ENCODE results near the gene RUNX3. TPM values are rescaled to one million over a fixed set of nuclear protein-coding genes. Genes with fewer than 3 reads are reported as not detected.

Gene RUNX3
- total and polyA plus RNA-seq, 2 donors from 2014 or later, result 0.47 to 7.9 TPM

DNA sequence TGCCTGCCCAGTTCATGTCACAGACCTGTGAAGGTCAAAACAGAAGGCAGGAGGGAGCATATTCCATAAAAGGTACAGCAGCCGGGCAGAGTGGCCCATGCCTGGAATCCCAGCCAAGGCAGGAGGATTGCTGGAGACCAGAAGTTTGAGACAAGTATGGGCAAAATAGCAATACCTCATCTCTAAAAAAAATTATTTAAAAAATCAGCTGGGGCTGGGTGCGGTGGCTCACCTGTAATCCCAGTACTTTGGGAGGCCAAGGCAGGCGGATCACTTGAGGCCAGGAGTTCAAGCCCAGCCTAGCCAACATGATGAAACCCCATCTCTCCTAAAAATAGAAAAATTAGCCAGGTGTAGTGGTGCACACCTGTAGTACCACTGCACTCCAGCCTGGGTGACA is 64.5 kb downstream of the RUNX3 start:
- H3K4me3 ChIP-seq (ENCODE audit: low read length in 3 of 3), result no peak overlapping the region
- intact Hi-C loops (cut with DNase I), result no loop called here
- peaks cover 0 to 4% (median 0%) of the 10 kb centered on the region in 3 donors for H3K4me1 ChIP-seq (ENCODE audit: control insufficient read depth in 2 of 3, insufficient read depth in 2 of 3, low read depth in 1 of 3, low read length in 3 of 3)
- H3K9ac ChIP-seq (ENCODE audit: low read length in 3 of 3), result no peak overlapping the region
- no peaks in the 10 kb centered on the region for H3K27me3 ChIP-seq (ENCODE audit: control insufficient read depth, insufficient read depth, low read length)
- no peaks in the 10 kb centered on the region for H3K9me3 ChIP-seq (ENCODE audit: control insufficient read depth in 2 of 3, insufficient read depth in 1 of 3, low read length in 3 of 3)
- H3K27ac ChIP-seq (ENCODE audit: low read depth in 2 of 2, low read length in 2 of 2), result no peak overlapping the region
- H3K36me3 ChIP-seq (ENCODE audit: control insufficient read depth in 2 of 3, insufficient read depth in 3 of 3, low read length in 3 of 3), result no peaks in the 10 kb centered on the region
- no peak for FAIRE-seq
- DNase-seq, result peak in 1 of 5 donors; percentile 11
- TF ChIP-seq, protein P1, sequence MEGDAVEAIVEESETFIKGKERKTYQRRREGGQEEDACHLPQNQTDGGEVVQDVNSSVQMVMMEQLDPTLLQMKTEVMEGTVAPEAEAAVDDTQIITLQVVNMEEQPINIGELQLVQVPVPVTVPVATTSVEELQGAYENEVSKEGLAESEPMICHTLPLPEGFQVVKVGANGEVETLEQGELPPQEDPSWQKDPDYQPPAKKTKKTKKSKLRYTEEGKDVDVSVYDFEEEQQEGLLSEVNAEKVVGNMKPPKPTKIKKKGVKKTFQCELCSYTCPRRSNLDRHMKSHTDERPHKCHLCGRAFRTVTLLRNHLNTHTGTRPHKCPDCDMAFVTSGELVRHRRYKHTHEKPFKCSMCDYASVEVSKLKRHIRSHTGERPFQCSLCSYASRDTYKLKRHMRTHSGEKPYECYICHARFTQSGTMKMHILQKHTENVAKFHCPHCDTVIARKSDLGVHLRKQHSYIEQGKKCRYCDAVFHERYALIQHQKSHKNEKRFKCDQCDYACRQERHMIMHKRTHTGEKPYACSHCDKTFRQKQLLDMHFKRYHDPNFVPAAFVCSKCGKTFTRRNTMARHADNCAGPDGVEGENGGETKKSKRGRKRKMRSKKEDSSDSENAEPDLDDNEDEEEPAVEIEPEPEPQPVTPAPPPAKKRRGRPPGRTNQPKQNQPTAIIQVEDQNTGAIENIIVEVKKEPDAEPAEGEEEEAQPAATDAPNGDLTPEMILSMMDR (IDR thresholded peaks at IDR 0.05; ENCODE audit: borderline replicate concordance, extremely low read depth, insufficient read depth), result no peak

DNA sequence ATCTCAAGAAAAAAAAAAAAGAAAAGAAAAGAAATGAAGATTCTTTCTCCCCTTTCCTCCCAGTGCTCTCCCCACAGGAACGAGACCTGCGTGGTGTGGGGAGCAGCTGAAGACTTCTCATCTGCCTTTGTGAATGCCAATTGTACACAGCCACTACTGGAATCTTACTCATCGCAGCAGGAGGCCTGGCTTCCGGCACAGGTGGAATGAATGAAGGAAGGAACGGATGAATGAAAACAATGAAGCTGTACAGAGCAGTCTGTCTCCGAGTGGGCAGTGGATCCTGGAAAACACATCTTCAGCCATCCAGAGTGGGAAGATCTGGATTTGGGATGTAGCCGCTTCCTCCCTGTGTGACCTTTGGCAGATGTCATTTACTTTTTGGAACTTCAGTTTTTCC is 64.9 kb downstream of the RUNX3 start:
- intact Hi-C loops (cut with DNase I), result no loop called here
- TF ChIP-seq, protein P1 (IDR thresholded peaks at IDR 0.05; ENCODE audit: borderline replicate concordance, extremely low read depth, insufficient read depth), result no peak
- DNase-seq, result no peak
- Histone ChIP-seq H3K9ac (ENCODE audit: low read length in 3 of 3) (no peak overlapping the region), H3K27ac (ENCODE audit: low read depth in 2 of 2, low read length in 2 of 2) (no peak overlapping the region), H3K4me1 (ENCODE audit: control insufficient read depth in 2 of 3, insufficient read depth in 2 of 3, low read depth in 1 of 3, low read length in 3 of 3) (peaks cover 0 to 4% (median 0%) of the 10 kb centered on the region in 3 donors), H3K4me3 (ENCODE audit: low read length in 3 of 3) (no peak overlapping the region), H3K36me3 (ENCODE audit: control insufficient read depth in 2 of 3, insufficient read depth in 3 of 3, low read length in 3 of 3) (no peaks in the 10 kb centered on the region), H3K9me3 (ENCODE audit: control insufficient read depth in 2 of 3, insufficient read depth in 1 of 3, low read length in 3 of 3) (no peaks in the 10 kb centered on the region), H3K27me3 (ENCODE audit: control insufficient read depth, insufficient read depth, low read length) (no peaks in the 10 kb centered on the region)
- FAIRE-seq, result no peak

DNA sequence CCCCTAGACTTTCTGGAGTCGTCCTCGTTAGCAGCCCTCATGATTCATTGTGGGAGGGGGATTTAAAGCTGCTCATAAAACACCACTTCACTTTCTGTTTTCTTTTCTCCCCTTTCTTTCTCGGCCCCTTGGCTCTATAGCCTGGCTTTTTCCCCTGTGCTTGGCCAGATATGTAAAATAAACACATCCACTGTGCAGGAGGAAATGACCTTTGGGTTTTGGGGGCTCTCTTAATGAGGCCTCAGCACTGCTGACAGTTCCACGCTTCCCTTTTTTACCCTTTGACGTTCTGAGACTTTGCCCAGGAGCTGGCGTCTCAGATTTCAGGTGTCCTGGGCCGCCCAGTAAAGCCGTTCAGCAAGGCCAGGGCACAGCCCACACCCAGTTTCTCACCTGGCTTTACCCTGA is 65.7 kb downstream of the RUNX3 start:
- Histone ChIP-seq H3K9me3 (ENCODE audit: control insufficient read depth in 2 of 3, insufficient read depth in 1 of 3, low read length in 3 of 3) (no peaks in the 10 kb centered on the region), H3K4me1 (ENCODE audit: control insufficient read depth in 2 of 3, insufficient read depth in 2 of 3, low read depth in 1 of 3, low read length in 3 of 3) (peaks cover 0 to 4% (median 0%) of the 10 kb centered on the region in 3 donors), H3K4me3 (ENCODE audit: low read length in 3 of 3) (peak overlapping the region in 1 of 3 donors; percentile 28), H3K9ac (ENCODE audit: low read length in 3 of 3) (no peak overlapping the region), H3K27me3 (ENCODE audit: control insufficient read depth, insufficient read depth, low read length) (no peaks in the 10 kb centered on the region), H3K27ac (ENCODE audit: low read depth in 2 of 2, low read length in 2 of 2) (no peak overlapping the region), H3K36me3 (ENCODE audit: control insufficient read depth in 2 of 3, insufficient read depth in 3 of 3, low read length in 3 of 3) (no peaks in the 10 kb centered on the region)
- TF ChIP-seq, protein P1 (IDR thresholded peaks at IDR 0.05; ENCODE audit: borderline replicate concordance, extremely low read depth, insufficient read depth), result no peak
- intact Hi-C loops (cut with DNase I), result no loop called here
- DNase-seq, result peak in 4 of 5 donors; percentile 64 to 86 (median 75)
- no peak for FAIRE-seq
